Measurements from ENCODE around the gene ULBP1. TPM values are rescaled to one million over a fixed set of nuclear protein-coding genes. Genes with fewer than 3 reads are reported as not detected.
"Not testable (repeated sequence)": the region's sequence is repeated elsewhere in the genome, so short reads cannot be mapped to it uniquely, and the experiment has no call there.

ULBP1 gene
- total RNA-seq, 4 donors from 2014 or later = 0.16 TPM; not detected in 3

DNA sequence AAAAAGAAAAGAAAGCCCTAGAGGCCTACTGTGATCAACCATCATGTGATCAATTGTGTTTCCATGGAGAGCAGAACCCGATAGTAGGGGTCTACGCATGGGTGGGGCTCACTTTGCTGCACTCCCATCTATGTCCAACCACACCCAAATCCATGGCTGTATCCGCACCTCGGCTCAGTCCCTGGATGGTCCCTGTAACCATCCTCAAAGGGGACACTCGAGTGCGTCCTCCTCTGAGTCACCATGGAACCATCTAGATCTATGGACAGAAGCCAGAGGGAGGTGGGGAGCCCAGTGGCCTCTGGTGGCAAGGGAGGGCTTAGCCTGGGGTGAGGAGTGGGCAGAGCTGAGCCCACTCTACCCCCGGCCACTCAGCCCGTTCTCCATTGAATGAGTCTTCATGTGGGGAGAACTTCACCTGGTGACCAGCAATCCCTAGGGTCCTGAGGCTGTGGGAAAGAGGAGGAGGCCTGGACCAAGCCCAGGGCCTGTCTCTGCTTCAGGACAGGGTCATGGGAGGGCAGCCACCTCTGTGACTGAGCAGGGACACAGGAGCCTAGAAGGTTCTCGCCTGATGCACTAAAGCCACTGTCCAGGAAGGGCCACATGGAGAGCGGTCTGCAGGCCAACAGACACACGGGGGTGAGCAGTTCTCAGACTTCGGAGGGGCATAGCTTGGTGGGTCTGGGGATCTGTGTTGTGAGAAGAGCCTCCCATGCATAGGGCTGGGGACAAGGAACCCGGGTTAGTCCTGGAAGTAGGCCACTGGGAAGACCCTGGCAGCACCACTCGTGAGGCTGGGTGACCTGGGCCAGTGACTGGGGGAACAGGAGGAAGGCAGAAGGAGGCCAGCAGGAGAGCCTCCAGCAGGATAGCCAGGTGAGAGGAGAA, 42.3 kb downstream of the ULBP1 start:
- H3K4me1 ChIP-seq = peaks cover 3 to 7% of the 10 kb centered on the region in 2 donors
- no peaks in the 10 kb centered on the region for H3K9me3 ChIP-seq
- DNase-seq (no peak), ATAC-seq (no peak)
- H3K4me3 ChIP-seq = peak overlapping the region; percentile 59 to 74 (median 71)
- H3K36me3 ChIP-seq = no peaks in the 10 kb centered on the region
- H3K27me3 ChIP-seq = peaks cover 14 to 33% (median 23%) of the 10 kb centered on the region in 3 donors
- no peak for TF ChIP-seq POLR2A (IDR thresholded peaks at IDR 0.05)
- TF ChIP-seq, protein P1, sequence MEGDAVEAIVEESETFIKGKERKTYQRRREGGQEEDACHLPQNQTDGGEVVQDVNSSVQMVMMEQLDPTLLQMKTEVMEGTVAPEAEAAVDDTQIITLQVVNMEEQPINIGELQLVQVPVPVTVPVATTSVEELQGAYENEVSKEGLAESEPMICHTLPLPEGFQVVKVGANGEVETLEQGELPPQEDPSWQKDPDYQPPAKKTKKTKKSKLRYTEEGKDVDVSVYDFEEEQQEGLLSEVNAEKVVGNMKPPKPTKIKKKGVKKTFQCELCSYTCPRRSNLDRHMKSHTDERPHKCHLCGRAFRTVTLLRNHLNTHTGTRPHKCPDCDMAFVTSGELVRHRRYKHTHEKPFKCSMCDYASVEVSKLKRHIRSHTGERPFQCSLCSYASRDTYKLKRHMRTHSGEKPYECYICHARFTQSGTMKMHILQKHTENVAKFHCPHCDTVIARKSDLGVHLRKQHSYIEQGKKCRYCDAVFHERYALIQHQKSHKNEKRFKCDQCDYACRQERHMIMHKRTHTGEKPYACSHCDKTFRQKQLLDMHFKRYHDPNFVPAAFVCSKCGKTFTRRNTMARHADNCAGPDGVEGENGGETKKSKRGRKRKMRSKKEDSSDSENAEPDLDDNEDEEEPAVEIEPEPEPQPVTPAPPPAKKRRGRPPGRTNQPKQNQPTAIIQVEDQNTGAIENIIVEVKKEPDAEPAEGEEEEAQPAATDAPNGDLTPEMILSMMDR (IDR thresholded peaks at IDR 0.05 in 4 of 5, conservative IDR thresholded peaks at IDR 0.05 in 1 of 5) = no peak
- H3K27ac ChIP-seq = no peak overlapping the region
- intact Hi-C loops (cut with DNase I; ENCODE audit: low total_unique reads) (no loop called here), in situ Hi-C loops (cut with MboI; ENCODE audit: low sequenced_read_pairs in 4 of 4) (loop anchor here in 1 of 4 donors (25.0 kb wide), 1 partner anchor 169 kb away; no protein-coding TSS in a partner anchor)

DNA sequence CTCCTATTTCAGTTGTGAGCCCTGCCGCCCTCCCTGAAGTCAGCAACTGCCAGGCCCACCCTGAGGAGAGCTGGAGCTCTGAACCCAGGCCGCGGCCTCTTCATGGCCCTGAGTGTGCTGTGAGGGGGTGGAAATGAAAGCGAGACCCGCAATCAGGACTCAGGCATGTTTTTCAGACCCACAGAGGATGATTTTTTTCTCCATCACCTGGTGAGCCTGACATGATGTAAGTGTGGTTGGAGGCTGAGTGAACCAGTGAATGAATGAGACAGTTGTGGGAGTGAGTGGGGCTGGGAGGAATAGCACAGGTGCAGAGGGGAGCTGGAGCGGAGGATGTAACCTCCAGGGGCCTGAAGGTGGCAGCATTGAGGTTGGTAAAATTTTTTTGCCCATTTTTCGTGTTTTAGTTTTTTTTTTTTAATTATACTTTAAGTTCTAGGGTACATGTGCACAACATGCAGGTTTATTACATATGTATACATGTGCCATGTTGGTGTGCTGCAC, 43.3 kb downstream of the ULBP1 start:
- H3K27me3 ChIP-seq = peaks cover 14 to 41% (median 30%) of the 10 kb centered on the region in 3 donors

DNA sequence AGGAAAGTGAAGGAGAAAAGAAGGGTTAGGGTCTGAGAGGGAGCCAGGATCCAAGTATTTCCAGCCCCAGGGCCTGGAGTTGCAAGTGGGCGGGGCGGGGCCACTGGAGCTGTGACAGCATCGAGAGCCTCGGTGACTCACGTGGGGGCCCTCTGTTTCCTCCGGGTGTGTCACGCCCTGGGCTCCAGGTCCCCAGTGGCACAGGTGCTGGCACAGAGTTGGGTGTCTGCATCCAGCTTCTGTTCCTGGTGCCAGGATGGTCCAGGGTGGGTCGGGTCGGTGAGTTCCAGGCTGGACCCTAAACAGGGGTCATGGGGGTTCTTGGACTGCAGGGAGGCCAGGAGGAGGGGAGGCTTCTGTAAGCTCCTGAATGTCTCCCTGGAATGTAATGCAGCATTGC, 44.8 kb downstream of the ULBP1 start:
- Histone ChIP-seq H3K27me3 (peaks cover 22 to 47% (median 38%) of the 10 kb centered on the region in 3 donors), H3K36me3 (no peaks in the 10 kb centered on the region), H3K27ac (no peak overlapping the region), H3K9me3 (no peaks in the 10 kb centered on the region), H3K4me1 (peaks cover 3 to 7% of the 10 kb centered on the region in 2 donors), H3K4me3 (no peak overlapping the region)
- TF ChIP-seq POLR2A (IDR thresholded peaks at IDR 0.05) = no peak
- TF ChIP-seq, protein P1 (IDR thresholded peaks at IDR 0.05 in 4 of 5, conservative IDR thresholded peaks at IDR 0.05 in 1 of 5) = no peak
- in situ Hi-C loops (cut with MboI; ENCODE audit: low sequenced_read_pairs in 4 of 4) = loop anchor here in 1 of 4 donors (25.0 kb wide), 1 partner anchor 171 kb away; no protein-coding TSS in a partner anchor
- no peak for DNase-seq
- ATAC-seq = no peak
- intact Hi-C loops (cut with DNase I; ENCODE audit: low total_unique reads) = no loop called here

More for the DNA sequence above, 43.3 kb downstream of the ULBP1 start:
- H3K4me1 ChIP-seq = peaks cover 3 to 7% of the 10 kb centered on the region in 2 donors
- no peak overlapping the region for H3K4me3 ChIP-seq
- no peak for ATAC-seq
- DNase-seq = no peak
- TF ChIP-seq, protein P1 (IDR thresholded peaks at IDR 0.05 in 4 of 5, conservative IDR thresholded peaks at IDR 0.05 in 1 of 5) = peak in 1 of 5 experiments; percentile 34
- TF ChIP-seq POLR2A (IDR thresholded peaks at IDR 0.05) = no peak
- H3K9me3 ChIP-seq = no peaks in the 10 kb centered on the region
- intact Hi-C loops (cut with DNase I; ENCODE audit: low total_unique reads) = no loop called here
- in situ Hi-C loops (cut with MboI; ENCODE audit: low sequenced_read_pairs in 4 of 4) = loop anchor here in 1 of 4 donors (25.0 kb wide), 1 partner anchor 170 kb away; no protein-coding TSS in a partner anchor
- H3K36me3 ChIP-seq = no peaks in the 10 kb centered on the region
- no peak overlapping the region for H3K27ac ChIP-seq

DNA sequence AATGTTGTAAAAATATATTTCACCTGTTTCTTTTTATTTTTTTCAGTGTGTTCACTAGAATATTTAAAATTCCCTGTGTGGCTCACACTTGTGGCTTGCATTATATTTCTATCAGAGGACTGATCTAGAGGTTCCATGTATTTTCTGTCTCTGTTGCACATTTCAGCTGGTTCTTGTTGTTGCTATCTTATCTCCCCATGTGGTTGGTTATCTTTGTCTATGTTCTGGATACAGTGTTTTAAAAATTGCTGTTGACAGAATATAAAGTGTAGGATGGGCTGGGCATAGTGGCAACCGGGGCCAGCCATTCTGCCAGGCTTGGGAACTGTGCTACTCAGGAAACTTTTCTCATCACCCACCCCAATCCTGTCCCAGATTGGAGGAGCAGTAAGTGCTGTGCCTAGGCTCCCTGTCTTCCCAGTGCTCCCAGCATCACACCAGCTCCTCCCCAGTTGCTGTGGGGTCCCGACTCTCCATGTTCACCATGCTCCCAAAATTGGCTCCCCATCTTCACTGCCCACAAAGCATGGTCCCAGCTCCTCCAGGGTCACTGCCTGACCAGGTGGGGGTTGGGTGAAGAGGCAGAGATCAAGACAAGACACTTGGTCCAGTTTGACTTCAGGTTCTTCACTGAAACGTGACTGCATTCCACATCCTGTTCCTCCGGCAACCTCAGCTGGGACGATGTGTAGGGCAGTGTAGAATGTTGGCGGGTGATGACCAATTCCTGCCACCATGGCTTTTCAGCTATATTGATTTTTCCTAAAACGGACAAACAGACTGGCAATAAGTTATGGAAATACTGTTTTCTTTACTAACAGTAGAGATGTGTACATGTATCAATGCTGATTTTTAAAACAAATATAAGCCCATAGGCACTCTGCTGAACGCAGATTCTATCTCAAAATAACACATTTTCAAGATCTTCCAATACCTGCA, 49.4 kb downstream of the ULBP1 start:
- H3K4me3 ChIP-seq; H3K4me1 ChIP-seq; intact Hi-C loops (cut with DNase I; ENCODE audit: low total_unique reads); H3K9me3 ChIP-seq; DNase-seq; ATAC-seq; H3K36me3 ChIP-seq; H3K27ac ChIP-seq: not testable (repeated sequence)
- peaks cover 44 to 60% (median 58%) of the 10 kb centered on the region in 3 donors for H3K27me3 ChIP-seq
- in situ Hi-C loops (cut with MboI; ENCODE audit: low sequenced_read_pairs in 4 of 4) = loop anchor here in 2 of 4 donors (10.0 to 25.0 kb wide), 2 partner anchors 176 to 178 kb away; no protein-coding TSS in a partner anchor

DNA sequence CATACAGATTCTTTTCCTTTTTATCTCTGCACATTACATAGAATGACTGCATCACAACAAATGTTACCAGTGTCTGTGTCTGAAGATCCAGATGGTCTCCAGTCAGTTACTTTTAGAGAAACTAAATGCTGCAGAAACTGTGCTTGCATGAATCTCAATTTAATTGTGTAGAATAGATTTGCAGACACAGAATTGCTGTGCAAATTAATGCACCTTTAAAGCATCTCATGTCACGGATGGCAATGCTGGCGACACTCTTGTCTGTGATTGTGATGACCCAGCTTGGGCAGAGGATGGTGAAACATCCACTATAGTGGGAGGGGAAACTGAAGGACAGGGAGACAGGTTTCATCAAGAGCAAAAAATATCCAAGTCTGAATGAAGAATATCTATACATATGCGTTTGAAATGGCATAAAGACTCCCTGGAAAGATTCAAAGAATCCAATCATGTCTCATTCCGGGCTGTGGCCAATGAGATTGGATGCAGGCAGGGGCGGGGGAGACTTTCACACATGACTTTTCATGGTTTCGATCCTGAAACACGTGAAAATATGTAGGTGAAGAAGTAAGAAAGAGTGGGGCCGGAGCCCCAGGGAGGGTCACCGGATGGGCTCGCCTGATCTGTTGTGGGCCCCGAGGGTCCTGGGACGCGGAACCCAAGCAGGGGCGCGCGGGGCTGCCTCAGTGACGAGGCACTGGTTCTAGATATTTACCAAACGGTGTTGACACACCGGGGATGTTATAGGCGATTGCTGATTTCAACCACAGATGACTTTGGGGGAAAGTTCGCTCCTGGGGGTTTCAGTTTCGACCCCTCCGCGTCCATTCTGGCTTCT, 50.3 kb downstream of the ULBP1 start:
- H3K4me1 ChIP-seq; H3K36me3 ChIP-seq; DNase-seq; H3K27ac ChIP-seq; H3K4me3 ChIP-seq; ATAC-seq; H3K9me3 ChIP-seq; intact Hi-C loops (cut with DNase I; ENCODE audit: low total_unique reads): not testable (repeated sequence)
- in situ Hi-C loops (cut with MboI; ENCODE audit: low sequenced_read_pairs in 4 of 4) = loop anchor here in 2 of 4 donors (10.0 to 25.0 kb wide), 2 partner anchors 177 to 179 kb away; no protein-coding TSS in a partner anchor
- H3K27me3 ChIP-seq = peaks cover 38 to 65% (median 61%) of the 10 kb centered on the region in 3 donors

DNA sequence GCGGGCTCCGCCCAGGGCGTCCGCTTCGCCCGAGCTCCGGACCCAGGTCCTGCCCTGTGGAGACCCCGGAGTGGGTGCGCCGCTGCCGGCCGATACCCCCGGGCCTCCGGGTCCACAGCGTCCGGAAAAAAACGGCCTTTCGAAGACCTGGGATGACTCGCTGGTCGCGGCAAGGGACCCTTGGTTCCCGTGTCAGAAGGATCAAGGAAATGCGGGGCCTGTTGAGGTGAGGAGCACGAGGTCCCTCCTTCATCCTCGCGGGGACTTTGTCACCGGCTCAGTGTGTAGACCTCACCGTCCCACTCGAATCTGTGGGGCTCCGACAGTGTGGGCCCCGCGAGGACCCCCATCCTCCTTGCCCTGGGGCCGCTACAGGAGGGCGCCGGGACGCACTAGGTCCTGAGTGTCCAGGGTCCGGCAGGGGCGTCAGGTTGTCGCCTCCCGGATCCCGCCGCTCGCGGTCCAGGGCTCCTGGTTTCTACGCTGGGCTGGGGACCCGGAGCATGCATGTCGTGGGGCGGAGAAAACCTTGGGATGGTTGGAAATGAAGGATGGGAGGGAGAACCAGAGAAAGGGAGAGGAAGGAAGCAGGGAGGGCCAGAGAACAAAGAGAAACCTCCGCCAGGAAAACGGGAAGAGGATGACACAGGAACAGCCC, 51.0 kb downstream of the ULBP1 start:
- peaks cover 38 to 64% (median 64%) of the 10 kb centered on the region in 3 donors for H3K27me3 ChIP-seq
- not testable (repeated sequence) for DNase-seq, H3K36me3 ChIP-seq, H3K4me3 ChIP-seq, ATAC-seq, H3K27ac ChIP-seq, H3K4me1 ChIP-seq, H3K9me3 ChIP-seq
- intact Hi-C loops (cut with DNase I; ENCODE audit: low total_unique reads) = loop anchor here (5.0 kb wide), 1 partner anchor 182 kb away; no protein-coding TSS in a partner anchor
- in situ Hi-C loops (cut with MboI; ENCODE audit: low sequenced_read_pairs in 4 of 4) = loop anchor here (5.0 to 25.0 kb wide), 4 partner anchors 77 to 180 kb away; no protein-coding TSS in a partner anchor

Measured in gastrocnemius medialis (tissue), 4 donors.